Glomerular endothelial cell (primary cell): ENCODE measurements around the gene TRPM5. TPM values are rescaled to one million over a fixed set of nuclear protein-coding genes. Genes with fewer than 3 reads are reported as not detected.

ENCODE experiments used
- DNase-seq: peaks from one replicate; pipeline ENCODE4 v3.0.0-alpha.2; 2011; ENCODE audit warnings: low read depth, low spot score; ENCODE audit errors: extremely low read depth
- total RNA-seq: library from RNA; depleted of rRNA; stranded (reverse); fragments of >200 nt; gene quantifications from 2 replicates; pipeline ENCODE4 v1.2.3, GENCODE V29; 2015

Gene TRPM5
- total RNA-seq, 1 donor from 2014 or later: not detected

DNA sequence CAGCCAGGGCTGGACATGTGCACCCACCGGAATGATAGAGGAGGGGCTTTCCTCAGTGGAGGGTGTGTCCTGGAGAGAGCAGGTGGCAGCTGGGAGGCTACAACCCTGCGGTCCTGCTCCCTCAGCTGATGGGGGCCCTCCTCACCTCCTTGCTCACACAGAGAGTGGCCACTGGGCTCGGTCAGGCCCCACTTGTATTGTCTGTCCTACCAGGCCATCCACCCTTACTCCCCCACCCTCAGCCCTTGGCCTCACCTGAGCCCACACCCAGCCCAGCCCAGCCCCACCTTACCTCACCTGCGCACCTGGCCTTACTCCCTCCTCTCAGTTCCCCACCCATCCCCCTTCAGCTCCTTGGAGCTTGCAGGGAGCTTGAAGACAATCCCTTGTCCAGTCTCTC, 3.1 kb downstream of the TRPM5 start:
- DNase-seq: no peak

DNA sequence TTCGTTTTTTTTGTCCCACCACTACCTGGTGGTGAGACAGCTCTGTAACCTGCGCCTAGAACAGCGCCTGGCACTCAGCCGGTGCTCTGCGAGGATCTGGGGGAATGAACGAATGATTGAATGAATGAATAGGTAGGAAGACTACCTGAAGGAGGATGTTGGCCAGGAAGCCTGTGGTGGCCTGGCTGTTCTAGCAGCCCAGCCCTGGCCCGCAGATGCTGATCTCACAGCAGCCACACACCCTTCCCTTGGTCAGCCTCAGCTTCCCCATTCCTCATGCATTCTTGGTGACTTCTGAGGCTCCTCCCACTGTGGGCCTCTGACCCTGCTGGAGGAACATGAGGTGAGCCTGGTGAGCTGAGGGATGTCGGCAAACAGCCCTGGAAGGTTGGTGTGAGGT, 3.7 kb downstream of the TRPM5 start:
- DNase-seq: no peak

DNA sequence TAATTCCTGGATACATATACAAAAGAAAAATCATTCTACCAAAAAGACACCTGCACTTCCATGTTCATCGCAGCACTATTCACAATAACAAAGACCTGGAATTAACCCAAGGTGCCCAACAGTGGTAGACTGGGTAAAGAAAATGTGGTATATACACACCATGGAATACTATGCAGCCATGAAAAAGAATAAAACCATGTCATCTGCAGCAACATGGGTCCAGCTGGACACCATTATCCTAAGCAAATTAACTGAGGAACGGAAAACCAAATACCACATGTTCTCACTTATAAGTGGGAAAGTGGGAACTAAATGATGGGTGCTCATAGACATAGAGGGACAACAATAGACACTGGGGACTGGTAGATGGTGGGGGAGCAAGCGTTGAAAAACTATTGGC, 4.5 kb downstream of the TRPM5 start:
- no peak for DNase-seq

DNA sequence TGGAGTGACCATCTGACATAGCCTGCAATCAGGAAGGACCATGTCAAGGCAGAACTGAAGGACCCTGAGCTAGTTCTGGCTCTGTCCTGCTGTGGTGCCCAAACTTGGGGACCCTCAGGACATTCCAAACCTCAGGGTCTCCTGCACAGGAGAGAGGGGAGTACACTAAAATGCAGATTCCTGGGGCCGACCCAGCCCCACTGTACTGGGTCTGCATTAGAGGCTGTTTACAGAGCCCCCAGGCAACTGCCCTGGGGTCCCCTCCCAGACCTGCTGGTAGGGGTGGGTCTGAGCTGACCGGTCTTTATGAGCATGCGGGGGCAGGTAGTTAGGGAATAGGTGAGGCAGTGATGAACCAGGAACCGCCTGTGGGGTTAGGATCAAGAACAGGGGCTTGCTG, 6.8 kb downstream of the TRPM5 start:
- no peak for DNase-seq

DNA sequence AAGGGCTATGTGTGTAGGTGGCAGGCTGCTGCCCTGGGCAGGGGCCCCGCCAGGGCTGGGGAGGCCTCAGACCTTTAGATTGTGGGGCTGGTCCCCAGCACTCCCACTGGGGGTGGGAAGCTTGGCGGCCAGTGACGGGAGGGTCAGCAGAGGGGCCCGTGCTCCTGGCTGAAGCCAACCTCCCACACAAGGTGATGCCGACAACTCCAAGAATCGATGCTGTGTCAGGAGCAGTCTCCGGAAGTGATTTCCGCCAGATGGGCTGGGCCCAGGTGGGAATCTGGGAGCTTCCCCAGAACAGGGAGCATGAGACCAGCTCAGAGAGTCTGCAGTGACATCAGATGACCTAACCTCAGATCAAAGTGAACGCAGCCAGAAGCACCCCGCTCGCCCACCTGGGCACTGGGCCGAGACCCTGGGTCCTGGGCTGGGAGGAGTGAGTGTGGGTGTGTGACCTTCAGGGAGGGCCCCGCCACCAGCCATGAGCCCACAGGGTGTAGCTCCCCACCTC, 7.7 kb downstream of the TRPM5 start:
- DNase-seq: no peak

DNA sequence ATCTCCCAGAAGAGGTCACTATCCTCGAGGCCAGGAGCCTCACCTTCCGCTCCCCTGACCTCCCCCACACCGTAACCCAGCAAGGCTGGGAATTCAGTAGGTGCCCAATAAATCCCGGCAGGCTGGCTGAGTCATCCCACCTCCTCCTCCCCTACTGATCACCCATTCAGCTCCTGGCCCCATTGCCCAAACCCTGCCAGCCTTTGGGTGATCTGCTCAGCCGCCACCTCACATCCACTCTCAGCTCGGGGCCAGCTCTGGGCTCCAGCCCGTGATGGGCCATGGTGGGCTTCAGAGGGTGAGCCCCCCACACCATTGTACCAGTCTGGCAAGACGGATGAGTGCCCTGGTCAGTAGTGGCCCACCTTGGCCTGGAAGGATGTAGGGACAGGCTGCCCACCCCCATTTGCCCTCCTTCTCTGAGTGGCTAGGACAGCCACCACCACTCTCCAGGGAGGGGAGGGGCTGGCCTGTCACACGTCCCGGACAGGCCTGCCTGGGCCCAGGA, 8.2 kb downstream of the TRPM5 start:
- DNase-seq: no peak

DNA sequence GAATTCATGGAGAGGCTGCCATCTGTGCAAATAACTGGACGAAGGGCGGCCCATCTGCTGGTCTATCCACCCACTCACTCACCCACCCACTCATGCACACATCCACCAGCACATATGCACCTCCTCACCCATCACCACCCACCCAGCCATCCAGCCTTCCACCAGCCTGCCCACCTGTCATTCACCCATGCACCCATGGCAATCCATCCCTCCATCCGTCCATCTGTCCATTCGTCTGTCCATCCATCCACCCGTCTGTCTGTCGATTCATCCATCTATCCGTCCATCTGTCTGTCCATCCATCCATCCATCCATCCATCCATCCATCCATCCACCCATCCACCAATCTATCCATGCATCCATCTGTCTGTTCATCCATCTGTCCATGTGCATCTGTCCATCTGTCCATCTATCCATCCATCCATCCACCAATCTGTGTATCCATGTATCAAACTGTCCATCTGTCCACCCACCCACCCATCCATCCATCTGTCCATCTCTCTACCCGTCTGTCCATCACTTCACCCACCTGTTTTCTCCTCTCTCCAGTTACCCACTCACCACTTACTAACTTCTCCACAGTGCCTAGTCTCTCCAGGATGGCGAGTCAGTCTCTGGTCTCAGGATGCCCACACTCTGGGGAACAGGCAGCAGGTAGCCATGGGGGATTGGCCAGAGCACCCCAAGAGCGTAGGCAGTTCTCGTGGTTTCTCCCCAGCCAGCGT, 8.9 kb downstream of the TRPM5 start:
- no peak for DNase-seq

DNA sequence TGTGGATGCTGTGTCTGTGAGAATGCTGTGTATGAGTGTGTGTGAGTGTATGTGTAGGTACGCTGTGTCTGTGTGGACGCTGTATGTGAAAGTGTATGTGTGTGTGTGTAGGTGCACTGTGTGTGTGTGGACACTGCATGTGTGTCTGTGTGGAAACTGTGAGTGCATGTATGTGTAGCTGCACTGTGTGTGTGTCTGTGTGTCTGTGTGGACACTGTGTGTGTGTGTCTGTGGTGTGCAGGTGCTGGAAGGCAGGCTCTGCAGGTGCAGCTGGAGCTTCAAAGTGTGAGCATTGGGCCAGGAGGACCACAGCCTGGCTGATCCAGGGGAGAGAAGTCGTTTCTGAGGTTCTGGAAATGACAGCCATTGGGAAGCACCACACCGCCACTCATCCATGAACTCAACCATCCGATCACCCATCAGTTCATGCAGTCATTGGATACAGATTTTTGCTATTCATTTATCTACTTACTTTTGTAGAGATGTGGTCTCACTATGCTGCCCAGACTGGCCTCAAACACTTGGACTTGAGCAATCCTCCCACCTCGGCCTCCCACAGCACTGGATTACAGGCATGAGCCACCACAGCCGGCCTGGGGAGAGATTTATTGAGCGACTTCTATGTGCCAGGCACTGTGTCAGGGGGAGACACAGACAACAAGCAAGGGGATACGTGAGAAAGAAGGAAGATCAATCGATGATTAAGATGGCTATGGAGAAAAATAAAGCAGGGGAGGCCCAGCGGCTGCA, 9.6 kb downstream of the TRPM5 start:
- DNase-seq: no peak

DNA sequence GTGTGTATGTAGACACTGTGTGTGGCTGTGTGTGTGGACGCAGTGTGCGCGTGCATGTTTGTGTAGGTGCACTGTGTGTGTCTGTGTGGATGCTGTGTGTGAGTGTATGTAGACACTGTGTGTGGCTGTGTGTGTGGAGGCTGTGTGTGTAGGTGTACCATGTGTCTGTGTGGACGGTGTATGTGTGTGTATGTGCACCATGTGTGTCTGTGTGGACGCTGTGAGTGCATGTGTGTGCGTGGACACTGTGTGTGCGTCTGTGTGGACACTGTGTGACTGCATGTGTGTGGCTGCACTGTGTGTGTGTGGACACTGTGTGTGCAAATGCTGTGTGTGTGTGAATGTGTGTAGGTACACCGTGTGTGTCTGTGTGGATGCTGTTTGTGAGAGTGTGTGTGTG, 10.3 kb downstream of the TRPM5 start:
- no peak for DNase-seq

DNA sequence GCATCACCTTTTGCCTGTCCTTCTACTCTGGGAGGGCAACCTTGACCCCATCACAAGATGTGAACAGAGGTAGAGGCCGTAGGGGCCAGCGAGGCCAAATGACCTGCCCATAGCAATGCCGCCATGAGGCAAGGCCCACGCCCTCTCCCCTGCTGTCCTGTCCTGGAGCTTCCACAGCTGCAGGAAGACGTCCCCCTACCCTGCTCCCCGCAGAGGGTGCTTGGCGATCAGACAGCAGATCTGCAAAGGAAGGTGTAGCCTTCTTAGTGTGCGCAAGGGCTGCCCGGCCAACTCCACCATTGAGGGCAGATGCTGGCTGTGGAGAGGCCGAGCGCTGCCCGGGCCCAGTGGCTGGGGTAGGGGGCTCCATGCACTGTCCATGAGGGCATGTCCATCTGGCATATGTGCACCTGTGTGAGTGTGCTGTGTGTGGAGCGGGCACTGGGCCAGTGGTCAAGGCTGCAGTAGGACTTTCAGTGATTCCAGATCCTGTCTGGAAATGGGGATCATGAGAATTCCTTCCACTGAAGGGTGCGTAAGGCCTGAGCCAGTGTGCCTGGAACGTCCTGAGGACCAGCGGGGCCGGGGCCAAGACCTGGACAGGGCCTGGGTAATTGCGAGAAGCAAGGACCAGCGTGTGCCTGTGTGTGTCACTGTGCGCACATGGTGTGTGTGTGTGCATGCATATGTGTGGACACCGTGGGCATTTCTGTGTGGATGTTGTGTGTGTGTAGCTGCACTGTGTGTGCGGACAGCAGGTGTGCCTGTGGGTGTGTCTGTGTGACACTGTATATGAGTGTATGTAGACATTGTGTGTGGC, 11.0 kb downstream of the TRPM5 start:
- no peak for DNase-seq

DNA sequence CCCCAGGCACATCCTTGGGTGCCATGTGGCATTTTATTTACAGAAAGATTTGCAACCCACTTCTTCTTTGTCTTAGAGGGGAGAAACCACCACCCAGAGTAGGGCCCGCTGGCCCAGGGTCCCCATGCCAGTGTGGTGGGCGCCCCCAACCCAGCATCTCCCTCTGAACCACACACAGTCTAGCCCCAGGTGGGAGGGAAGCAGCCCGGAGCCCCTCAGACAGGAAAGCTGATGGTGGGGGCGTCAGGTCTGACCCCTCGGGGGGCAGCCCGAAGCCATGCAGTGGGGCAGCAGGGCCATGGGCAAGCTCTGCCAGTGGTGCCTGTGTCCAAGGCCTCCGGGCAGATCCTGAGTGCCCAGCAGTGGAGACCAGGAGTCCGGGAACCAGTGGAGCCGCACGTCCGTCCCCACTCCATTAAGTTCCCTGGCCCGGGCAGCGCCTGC, 11.7 kb downstream of the TRPM5 start:
- DNase-seq: no peak

DNA sequence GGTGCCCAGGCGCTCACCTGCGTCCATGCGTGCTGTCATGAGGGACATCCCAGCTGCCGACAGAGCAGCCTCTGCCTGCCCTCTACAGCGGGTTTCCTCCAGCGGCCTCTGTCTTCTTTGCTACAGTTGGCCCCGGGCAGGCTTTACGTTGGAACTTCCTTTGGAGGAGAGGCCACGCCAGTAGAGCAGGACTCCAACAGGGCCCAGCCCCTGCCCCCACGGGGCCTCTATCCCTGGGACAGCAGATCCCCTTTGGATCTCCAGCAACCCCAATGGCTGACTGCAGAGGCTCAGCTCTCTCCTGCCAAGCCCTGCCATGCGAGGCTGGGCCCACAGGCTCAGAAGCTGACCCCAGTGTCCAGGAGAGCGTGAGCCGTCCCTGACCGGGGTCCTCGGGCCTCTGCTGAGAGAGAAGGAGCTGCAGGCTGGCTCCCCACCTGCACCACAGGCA, 12.1 kb downstream of the TRPM5 start:
- no peak for DNase-seq

DNA sequence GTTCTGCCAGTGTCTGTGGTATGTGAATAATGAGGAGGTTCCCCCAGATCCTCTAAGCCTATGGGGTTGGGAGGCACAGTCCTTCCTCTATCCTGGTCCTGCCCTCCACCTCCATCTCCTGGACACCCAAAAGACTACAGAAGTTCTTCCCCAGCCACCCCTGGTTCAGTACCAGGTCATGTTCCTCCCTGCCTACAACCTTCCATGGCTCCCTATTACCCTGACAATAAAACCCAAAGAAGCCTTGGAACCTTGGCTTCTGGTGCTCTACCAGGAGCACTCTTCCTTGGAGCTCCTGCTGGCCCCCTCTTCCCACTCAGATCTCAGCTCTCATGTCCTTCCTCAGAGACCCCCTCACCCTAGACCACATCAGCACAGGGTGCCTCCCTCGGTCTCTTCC, 12.9 kb downstream of the TRPM5 start:
- DNase-seq: no peak

DNA sequence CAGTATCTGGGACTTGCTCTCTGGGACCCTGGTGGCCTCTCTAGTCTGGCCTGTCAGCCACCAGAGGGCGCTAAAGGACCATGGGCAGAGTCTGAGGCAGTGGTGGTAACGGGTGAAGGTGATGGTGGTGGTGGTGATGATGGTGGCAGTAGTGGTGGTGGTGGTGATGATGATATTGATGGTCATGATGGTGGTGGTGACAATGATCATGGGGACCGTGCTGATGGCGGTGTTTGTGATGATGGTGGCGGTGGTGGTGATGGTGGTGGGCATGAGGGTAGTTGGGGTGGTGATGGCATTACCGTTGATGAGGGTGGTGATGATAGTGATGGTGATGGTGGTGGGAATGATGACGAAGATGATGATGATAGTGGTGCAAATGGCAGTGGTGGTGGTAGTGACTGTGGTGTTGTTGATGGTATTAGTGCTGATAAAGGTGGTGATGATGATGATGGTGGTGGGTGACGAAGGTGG, 16.0 kb downstream of the TRPM5 start:
- DNase-seq: peak; percentile 7

DNA sequence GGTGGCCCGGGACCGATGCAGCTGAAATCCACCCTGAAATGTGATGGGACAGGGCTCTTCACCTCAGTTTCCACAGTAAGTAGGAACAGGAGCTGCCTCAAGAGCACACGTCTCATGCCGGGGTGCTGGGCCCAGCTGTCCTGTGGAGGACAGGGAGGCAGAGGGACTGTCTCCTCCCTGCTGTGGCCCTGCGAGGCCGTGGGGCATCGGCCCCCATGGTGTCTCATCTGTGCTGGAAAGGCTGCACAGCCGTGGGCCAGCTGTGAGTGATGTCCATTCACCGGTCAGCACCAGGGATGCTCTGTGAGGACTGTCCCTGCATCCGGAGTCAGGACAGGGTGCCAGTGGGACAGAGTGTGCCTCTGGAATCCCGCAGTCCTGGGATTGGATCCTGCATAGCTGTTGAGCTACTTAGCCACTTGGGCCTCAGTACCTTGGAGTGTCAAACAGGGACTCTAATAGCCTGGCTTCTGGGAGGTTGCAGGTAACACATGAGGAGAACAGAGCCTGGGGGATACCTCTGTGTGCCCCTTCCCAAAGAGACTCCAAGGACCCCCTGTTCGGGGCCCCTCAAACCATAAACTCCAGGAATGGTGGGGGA, 16.5 kb downstream of the TRPM5 start:
- DNase-seq: no peak

DNA sequence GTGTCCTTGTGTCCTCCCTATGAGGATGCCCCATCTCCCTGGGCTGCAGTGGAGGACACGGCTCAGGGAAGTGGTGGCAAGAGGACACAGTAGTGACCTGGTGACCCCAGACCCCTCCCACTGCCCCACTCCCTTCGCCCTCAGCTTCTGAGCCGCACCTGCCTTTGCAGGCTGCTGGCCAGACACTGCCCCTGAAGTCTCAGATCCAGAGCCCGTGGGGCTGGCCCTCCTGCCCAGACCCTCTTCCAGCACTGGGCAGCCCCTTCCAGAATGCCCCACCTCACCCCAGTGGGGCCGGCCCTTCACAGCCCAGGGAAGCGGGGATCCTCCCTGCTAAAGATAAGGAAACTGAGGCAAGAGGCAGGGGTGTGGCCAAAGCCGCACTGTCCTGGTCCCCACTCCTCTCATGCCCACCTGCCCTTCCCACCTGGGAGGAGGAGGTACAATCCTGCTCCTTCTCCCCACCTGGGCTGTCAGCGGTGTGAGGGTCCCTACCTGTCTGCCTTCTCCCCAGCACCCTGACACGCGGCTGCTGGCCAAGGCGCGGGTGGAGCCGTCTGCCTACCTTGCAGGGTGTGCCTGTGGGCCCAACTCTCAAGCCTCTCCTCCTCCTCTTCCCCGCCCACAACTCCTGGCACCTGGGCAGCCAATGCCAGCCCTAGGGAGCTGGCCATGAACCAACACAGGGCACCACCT, 17.3 kb downstream of the TRPM5 start:
- DNase-seq: no peak

DNA sequence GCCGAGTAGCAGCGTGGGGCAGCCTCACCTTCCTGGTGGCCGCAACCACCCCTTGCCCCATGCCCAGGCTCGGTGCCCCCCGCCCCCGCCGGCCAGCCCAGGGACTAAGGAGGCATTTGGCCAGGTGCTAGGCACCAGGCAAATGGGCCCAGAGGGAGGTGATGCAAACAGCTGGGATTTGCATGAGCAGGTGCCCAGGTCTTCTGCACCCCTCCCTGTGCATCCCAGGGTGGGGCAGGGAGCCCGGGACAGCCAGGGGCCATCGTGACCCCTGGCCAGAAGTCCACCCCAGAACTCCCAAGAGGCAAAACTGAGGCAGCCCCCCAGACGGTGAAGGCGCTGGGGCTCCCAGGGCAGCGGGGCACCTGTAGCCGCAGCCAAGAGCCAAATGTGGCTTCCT, 18.1 kb downstream of the TRPM5 start:
- DNase-seq: no peak

DNA sequence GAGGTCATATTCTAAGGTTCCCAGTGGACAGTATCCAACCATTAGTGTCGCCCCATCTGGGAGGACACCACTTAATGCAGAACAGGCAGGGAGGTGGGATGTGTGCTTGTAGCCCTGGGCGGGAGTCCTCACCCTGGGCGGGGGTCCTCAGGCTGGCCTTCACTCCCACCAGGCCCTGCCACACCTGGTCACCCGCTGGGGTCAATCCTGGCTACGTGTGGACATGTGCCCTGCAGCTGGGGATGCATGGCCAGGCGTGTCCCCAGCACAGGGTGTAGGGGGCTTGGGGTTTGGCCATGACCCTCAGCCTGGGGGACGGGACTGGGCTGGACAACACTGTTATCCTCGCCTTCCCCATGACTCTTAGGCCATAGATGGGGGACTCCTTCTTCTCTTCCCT, 18.8 kb downstream of the TRPM5 start:
- no peak for DNase-seq

DNA sequence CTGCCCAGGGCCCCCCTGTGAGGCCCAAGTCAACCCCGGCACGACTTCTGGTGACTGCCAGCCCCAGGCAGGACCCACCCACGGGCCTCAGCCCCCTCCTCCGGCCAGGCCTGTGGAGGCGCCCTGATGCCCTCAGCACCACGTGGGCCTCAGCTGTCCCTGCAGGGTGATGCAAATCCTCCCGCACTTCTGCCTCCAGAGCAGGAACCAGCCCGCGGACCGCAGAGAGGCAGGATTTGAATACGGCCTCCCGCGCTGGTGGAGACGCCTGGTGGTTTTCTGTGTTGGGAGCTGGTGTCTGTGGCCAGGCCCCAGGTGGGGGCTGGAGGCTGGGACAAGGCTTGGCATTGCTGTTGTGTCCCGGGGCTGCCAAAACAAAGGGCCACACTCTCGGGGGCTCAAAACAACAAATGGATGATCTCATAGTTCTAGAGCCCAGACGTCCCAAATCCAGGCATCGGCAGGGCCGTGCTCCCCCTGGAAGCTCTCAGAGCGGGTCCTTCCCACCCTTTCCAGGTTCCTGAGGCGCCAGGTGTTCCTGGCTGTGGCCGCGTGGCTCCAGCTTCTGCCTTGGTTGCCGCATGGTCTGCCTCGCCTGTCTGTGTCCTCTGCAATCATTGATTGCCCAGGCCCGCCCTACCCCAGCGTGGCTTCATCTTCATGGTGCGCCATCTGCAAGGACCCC, 19.4 kb downstream of the TRPM5 start:
- no peak for DNase-seq
